HTERT RPE-1 (cell line): ENCODE results near the gene CYB561D2.
"Not testable (repeated sequence)": the region's sequence is repeated elsewhere in the genome, so short reads cannot be mapped to it uniquely, and the experiment has no call there.

Experiments
- in situ Hi-C: fragments of 300-500 bp; cut with MboI; formaldehyde crosslinking; loops from 4 replicates; pipeline ENCODE4 v1.14.3; 2020; ENCODE audit warnings: low sequenced_read_pairs

CYB561D2 gene, protein sequence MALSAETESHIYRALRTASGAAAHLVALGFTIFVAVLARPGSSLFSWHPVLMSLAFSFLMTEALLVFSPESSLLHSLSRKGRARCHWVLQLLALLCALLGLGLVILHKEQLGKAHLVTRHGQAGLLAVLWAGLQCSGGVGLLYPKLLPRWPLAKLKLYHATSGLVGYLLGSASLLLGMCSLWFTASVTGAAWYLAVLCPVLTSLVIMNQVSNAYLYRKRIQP

DNA sequence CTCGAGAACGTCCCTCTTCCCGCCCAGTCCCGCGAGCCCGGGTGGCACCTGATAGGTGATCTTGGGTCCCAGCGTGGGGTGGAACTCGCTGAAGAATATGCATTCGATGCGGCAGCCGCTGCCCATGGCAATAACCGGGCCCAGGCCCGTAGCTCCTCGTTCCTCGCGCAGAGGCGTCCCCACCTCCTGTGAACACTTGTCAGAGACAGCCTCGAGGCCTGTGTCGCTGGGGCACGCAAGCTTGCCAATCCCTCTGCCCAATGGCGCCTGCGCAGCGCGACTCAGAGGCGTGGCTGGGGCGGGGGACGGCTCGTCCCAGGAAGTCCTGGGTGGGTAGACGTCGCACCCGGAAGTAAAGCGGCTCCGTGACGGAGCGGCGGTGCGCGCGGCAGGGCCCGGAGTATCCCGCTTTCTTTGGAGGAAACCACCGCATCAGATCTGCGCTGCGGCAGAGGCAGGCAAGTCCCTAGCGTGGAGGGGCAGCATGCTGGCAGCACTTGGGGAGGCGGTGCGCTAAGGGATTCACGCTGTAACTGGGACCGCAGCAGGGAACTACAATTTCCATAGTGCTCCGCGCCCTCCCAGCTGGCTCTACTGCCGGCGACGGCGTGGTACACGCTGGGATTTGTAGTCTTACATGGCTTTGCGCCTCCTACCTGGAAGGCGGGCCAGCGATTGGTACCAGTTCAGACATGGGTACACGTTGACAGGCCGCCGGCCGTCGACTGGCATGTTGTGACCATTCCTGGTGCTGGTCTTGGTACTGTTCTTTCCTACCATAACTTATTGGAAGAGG lies at the start of gene CYB561D2, which contains the start of gene NPRL2:
Gene CYB561D2 (plus strand): TSS at position 336 of the 796 bp plus-strand sequence. CDS start 572 bp downstream, outside the sequence.
Gene NPRL2 (minus strand): TSS at position 249 of the 796 bp plus-strand sequence. CDS start 123 bp downstream, at position 126.
- in situ Hi-C loops: no loop called here

GRCh38 chr3:50302095-50303012 lies 48.3 kb upstream of the CYB561D2 start:
- in situ Hi-C loops: no loop called here

DNA sequence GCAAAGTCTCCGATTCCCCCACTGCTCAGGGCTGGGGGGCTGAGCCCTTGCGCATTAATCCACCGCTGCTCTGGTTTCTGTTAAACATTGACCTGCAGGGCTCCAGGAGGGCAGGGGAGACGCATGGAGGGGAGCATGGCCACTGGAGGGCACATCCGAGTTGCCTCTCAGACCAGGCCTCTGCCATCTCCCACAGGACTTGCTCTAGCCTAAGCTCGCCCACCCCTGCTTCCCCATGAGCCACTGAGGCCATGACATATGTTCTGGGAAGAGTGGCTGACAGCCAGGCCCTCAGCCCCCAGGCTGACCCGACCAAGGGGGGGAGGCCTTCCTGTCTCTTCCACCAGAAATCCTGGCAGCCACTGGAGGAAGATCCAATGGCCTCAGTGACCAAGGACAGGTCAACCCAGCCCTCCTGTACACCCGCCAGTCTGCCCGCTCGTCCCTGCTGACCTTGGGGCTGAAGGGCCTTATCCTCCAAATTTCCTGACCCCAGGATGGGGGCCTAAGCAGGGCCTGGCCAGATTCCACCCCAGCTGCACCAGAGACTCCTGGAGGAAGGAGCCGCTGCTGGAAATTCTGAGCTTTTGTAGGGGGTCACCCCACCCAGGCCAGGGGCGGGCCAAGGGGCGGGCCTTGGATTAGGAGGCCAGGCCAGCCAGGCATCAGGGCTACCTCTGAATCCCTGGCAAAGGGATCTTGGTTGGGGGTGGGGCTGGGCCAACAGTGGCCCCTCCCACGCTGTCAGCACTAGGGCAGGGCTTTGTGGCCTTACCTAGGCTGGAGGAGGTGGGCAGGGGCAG lies 47.4 kb upstream of the CYB561D2 start, which contains the start of gene HYAL1:
Gene HYAL1 (minus strand): TSS at position 562 of the 803 bp plus-strand sequence. CDS start 618 bp downstream, outside the sequence.
- in situ Hi-C loops: no loop called here

DNA sequence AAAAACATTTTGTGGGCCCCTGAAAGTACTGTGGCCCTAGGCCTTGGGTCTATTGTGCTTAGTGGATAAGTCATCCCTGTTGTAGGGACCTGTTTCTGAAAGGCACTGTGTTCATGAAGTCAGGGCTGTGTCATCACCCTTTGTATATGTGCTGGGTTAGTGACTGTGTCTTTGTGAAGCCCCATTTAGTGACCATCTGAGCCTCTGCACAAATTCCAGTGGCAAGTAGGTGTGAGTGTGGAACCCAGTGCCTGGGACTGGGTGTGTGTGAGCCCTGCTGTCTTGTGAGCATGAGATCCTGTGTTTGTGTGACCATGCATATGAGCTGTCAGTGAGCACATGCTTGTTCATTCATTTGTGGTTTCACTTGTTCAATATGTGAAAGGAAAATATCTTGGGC lies 46.1 kb upstream of the CYB561D2 start:
- in situ Hi-C loops: no loop called here

GRCh38 chr3:50312041-50312440 lies 38.6 kb upstream of the CYB561D2 start:
- in situ Hi-C loops: not testable (repeated sequence)

- in situ Hi-C loops: no loop called here
Observed at GRCh38 chr3:50314342-50314741, 36.3 kb upstream of the CYB561D2 start.

DNA sequence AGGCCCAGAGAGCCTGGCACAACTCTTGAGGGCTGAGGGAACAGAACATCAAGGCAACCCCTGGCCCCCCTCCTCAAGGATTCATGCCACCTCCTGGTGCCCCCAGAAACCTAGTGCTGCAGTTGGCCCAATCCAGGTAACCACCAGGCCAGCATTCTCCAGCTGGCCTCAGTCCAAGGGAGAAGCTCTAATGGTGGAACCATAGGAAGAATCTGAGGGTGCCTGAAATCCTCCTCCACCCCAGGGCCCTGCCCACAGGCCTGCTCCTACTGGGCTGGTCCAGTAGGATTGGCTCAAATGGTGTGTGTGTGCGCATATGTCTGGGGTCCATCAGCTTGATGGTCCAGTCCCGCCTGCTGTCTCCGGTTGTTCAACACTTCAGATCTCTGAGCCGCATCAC lies 35.8 kb upstream of the CYB561D2 start:
- in situ Hi-C loops: no loop called here

DNA sequence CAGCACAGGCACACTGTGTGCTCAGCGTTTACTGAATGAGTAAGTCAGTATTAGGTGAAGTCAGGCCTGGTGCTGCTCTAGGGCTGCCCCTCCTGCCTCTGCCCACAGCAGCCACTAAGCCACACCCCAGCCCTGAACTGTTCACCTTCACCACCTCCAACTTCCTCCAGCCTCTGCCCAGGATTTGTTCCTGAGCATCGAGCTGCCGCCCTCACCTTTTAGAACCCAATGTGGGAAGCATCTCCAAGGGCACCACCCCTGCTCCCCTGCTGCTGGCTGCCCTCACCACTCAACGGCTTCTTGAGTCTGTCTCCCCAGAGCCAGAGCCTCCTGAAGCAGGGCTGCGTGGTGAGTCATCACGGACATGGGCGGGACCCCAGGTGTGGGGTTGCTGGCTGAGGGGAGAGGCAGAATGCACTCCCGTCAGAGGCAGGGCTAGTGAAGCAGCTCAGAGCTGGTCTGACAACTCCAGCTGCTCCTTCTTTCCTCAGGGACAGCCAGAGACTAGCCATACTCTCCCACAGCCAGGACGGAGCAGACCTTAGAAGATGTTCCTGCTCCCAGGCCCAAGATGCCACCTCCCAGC lies 33.9 kb upstream of the CYB561D2 start:
- in situ Hi-C loops: no loop called here

DNA sequence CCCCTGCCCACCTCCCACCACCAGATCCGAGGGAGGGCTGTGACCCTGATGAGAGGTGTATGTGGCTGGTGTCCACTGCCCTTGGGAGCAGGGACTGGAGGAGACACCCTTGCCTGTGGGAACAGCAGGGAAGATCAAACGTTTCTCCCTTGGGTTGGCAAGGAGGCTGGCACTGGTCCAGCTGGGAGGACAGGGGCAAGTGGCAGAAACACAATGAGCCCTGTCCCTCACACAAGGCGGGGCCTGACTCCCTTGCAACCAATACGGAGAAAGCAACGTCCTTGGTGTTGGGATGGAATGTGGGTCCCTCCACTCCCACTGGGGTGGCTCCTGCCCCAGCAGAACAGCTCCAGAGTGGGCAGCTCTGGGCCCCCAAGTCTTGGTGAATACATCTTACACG lies 33.4 kb upstream of the CYB561D2 start:
- in situ Hi-C loops: no loop called here

GRCh38 chr3:50318163-50318562 lies 32.5 kb upstream of the CYB561D2 start:
- in situ Hi-C loops: no loop called here

- in situ Hi-C loops: no loop called here
Observed at GRCh38 chr3:50318615-50319014, 32.0 kb upstream of the CYB561D2 start.

DNA sequence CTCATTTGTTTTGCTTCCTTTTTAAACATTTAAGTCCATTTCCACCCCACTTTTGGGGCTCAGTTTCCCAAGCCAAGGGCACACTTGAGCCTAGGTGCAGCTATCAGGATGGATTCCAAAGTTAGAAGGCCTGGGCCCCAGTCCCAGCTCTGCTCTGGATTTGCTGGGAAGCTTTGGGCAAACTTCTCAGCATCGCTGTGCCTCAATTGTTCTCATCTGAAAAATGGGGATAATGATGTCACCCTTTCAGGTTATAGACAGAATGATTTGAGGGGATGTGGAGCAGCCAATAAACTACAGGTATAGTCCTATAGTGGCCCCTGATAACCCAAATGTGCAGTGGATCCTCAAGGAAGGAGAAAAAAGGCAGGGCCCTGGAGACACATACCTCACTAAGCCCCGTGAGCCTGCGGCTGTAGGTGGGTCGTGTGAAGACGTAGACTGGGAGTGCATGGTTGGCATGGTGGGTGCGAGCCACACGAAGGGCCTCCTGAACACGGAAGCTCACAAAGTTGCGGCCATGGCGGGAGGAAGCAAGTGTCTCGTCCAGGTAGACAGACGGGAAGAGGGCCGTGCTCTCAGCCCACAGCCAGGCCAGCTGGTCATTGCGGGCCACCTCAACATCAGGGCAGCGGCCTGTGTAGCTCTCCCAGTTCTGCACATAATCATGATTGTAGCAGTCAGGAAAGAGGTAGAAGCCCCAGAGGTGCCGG lies 31.3 kb upstream of the CYB561D2 start:
- in situ Hi-C loops: no loop called here

GRCh38 chr3:50319894-50320625 lies 30.6 kb upstream of the CYB561D2 start:
- in situ Hi-C loops: no loop called here

- in situ Hi-C loops: no loop called here
Observed at GRCh38 chr3:50320853-50321335, 29.8 kb upstream of the CYB561D2 start.

DNA sequence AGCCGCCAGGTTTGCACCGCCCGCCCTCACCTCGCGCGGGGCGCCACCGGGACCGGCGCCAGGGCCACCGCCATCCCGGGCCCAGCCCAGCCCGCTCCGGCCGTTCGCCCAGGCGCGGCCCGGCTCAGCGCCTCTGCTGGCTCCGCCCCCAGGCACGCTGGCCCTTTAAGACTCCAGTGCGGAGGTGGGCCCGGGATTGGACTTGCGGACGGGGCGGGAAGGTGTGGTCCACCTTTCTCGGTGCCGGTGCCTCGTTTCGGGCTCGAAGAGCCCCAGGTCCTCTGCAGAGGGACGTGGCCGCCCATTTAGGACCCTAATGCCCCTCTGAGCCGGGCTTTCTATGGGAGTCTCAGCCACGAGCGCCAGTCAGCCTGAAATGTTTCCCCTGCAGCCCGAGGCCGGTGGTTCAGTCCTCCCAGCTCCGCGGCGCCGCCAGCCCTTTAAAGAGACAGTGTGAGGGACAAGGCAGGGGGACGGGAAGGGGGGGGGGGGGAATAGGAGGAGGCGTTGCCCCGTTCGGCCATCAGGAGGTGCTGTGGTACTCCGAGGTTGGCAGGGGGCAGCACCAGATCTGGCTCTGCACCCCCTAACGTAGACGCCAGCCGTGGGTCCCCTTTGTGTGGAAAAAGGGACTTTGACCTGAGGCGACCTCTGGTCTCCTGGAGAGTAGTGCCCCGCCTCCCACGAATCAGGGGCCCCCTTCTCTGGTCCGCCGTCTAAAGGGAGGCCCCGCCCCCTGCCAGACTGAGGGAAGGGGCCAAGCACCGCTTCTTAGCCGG lies 29.1 kb upstream of the CYB561D2 start:
- in situ Hi-C loops: no loop called here

- in situ Hi-C loops: no loop called here
Observed at GRCh38 chr3:50322115-50322385, 28.6 kb upstream of the CYB561D2 start.

- in situ Hi-C loops: no loop called here
Observed at GRCh38 chr3:50322386-50323091, 28.1 kb upstream of the CYB561D2 start, which contains the start of gene HYAL2. Gene HYAL2 (minus strand): TSS chr3:50322745. CDS start chr3:50320489, 2,256 bp downstream.
